Caco-2 (cell line): Measurements from ENCODE around the gene MROH9. TPM values are rescaled to one million over a fixed set of nuclear protein-coding genes. Genes with fewer than 3 reads are reported as not detected.

Experiments
- BruUV-seq: library from RNA; stranded (reverse); fragments of 400-500 nt; replicated peaks from 2 replicates; lab custom pipeline; 2021; lab: Mats Ljungman, UMichigan
- CTCF ChIA-PET: fragments of 300-600 bp; sonication (Branson Sonifier 250); formaldehyde crosslinking; loops from one replicate; lab custom pipeline; 2022; ENCODE audit warnings: antibody characterized with exemption; lab: Charles Lee
- POLR2A ChIA-PET: fragments of 300-600 bp; sonication (Branson Sonifier 250); formaldehyde crosslinking; loops from one replicate; lab custom pipeline; 2022; ENCODE audit warnings: antibody characterized with exemption; lab: Charles Lee
- DNase-seq, 2 experiments: peaks; one replicate each; pipeline versions ENCODE4 v3.0.0 to v3.0.0-alpha.2; 2020 to 2022
- H3K27me3 ChIP-seq: replicated peaks from 2 replicates; pipeline ENCODE4 v1.6.0; 2011; ENCODE audit warnings: low read length; ENCODE audit not compliant: control insufficient read depth, insufficient read depth
- H3K36me3 ChIP-seq: 2 replicates; pipeline ENCODE4 v1.5.1; 2011; ENCODE audit warnings: low read length; ENCODE audit not compliant: control insufficient read depth, insufficient read depth
- H3K4me1 ChIP-seq: fragments of 250-450 bp; sonication (Bioruptor Pico); 2 replicates; pipeline ENCODE4 v1.5.1; 2020; ENCODE audit warnings: mild to moderate bottlenecking
- H3K4me3 ChIP-seq: 2 replicates; pipeline ENCODE4 v1.5.1; 2011; ENCODE audit warnings: low read depth, mild to moderate bottlenecking, control low read depth, low read length
- H3K9me3 ChIP-seq: fragments of 250-450 bp; sonication (Bioruptor Pico); 2 replicates; pipeline ENCODE4 v1.5.1; 2020; ENCODE audit warnings: mild to moderate bottlenecking, moderate library complexity
- H3K27ac Mint-ChIP-seq: one replicate; pipeline ENCODE4 v1.8.0; 2022; ENCODE audit warnings: mixed read lengths; ENCODE audit not compliant: unreplicated experiment
- H3K27me3 Mint-ChIP-seq: one replicate; pipeline ENCODE4 v1.8.0; 2022; ENCODE audit warnings: mixed read lengths; ENCODE audit not compliant: insufficient read depth, unreplicated experiment
- H3K36me3 Mint-ChIP-seq: one replicate; pipeline ENCODE4 v1.8.0; 2022; ENCODE audit warnings: mild to moderate bottlenecking, mixed read lengths; ENCODE audit not compliant: insufficient read depth, unreplicated experiment
- H3K4me1 Mint-ChIP-seq: one replicate; pipeline ENCODE4 v1.8.0; 2022; ENCODE audit warnings: low read depth, mixed read lengths; ENCODE audit not compliant: unreplicated experiment
- H3K4me3 Mint-ChIP-seq: one replicate; pipeline ENCODE4 v1.8.0; 2022; ENCODE audit warnings: mild to moderate bottlenecking, moderate library complexity, mixed read lengths; ENCODE audit not compliant: unreplicated experiment
- H3K9me3 Mint-ChIP-seq: one replicate; pipeline ENCODE4 v1.8.0; 2022; ENCODE audit warnings: mixed read lengths; ENCODE audit not compliant: unreplicated experiment
- CTCF ChIP-seq, 2 experiments: fragments of 200-600 bp in 1 of 2; IDR thresholded peaks; 1 replicate in 1 of 2; 2 replicates in 1 of 2; pipeline versions ENCODE4 v1.5.1 to v1.8.0; 2011 to 2022; ENCODE audit warnings: antibody characterized with exemption in 1 of 2, control low read depth in 1 of 2, inconsistent platforms in 1 of 2, low read depth in 1 of 2, low read length in 1 of 2, mild to moderate bottlenecking in 1 of 2, moderate library complexity in 1 of 2; ENCODE audit not compliant: insufficient read depth in 1 of 2, severe bottlenecking in 1 of 2, unreplicated experiment in 1 of 2
- intact Hi-C: fragments of 100-400 bp; cut with micrococcal nuclease; formaldehyde crosslinking; loops from one replicate; pipeline ENCODE4 v1.10.0; 2022; ENCODE audit not compliant: unreplicated experiment
- total RNA-seq: library from RNA; stranded (reverse); gene quantifications from 2 replicates; pipeline ENCODE4 v1.2.3, GENCODE V29; 2022

MROH9 gene
- total RNA-seq, 1 experiment from 2014 or later: not detected

- Histone ChIP-seq H3K36me3 (no peaks in the 10 kb centered on the region), H3K27me3 (no peaks in the 10 kb centered on the region), H3K4me1 (peaks cover 11% of the 10 kb centered on the region), H3K4me3 (no peak overlapping the region), H3K9me3 (no peaks in the 10 kb centered on the region)
- ChIA-PET CTCF (no interaction called here), POLR2A (no interaction called here)
- no peak for DNase-seq
- Mint-ChIP-seq H3K9me3 (no peaks in the 10 kb centered on the region), H3K27ac (no peak overlapping the region), H3K36me3 (no peaks in the 10 kb centered on the region), H3K27me3 (peaks cover 3% of the 10 kb centered on the region), H3K4me1 (no peaks in the 10 kb centered on the region), H3K4me3 (no peak overlapping the region)
- intact Hi-C loops: no loop called here
- no peak for TF ChIP-seq CTCF (IDR thresholded peaks at IDR 0.05; ENCODE audit: insufficient read depth in 1 of 2, low read depth in 1 of 2, low read length in 1 of 2, severe bottlenecking in 1 of 2, unreplicated experiment in 1 of 2)
- BruUV-seq: no TSS peak
Measured at GRCh38 chr1:170887726-170888125, 47.6 kb upstream of the MROH9 start.

DNA sequence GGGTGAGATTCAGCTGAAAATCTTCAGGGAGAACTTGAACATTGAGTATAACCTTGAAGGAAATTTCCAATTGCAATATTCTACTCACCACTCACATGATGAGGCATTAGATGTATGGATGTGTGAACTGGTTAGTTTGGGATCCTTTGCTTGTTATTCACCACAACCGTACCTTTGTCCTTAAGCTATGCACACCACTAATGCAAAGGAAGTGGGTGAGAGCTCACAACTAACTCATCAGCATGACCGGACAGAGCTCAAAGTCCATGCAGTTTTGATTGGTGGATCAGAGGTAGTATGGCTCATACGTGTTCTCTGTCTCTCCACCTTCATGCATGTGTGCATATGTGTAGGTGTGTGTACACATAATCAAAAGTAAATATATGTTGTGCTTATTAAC lies 43.5 kb upstream of the MROH9 start:
- no peaks in the 10 kb centered on the region for H3K36me3 ChIP-seq
- H3K27me3 ChIP-seq: no peaks in the 10 kb centered on the region

GRCh38 chr1:170893655-170894297 lies 41.6 kb upstream of the MROH9 start:
- H3K27me3 ChIP-seq: no peaks in the 10 kb centered on the region
- no peaks in the 10 kb centered on the region for H3K36me3 ChIP-seq
- ChIA-PET CTCF (no interaction called here), POLR2A (no interaction called here)
- H3K36me3 Mint-ChIP-seq: no peaks in the 10 kb centered on the region
- no peaks in the 10 kb centered on the region for H3K9me3 ChIP-seq
- no peaks in the 10 kb centered on the region for H3K4me1 ChIP-seq
- H3K4me3 Mint-ChIP-seq: no peak overlapping the region
- no peak overlapping the region for H3K27ac Mint-ChIP-seq
- H3K4me3 ChIP-seq: no peak overlapping the region
- peaks cover 3% of the 10 kb centered on the region for H3K27me3 Mint-ChIP-seq
- no TSS peak for BruUV-seq
- no peaks in the 10 kb centered on the region for H3K9me3 Mint-ChIP-seq
- no peak for DNase-seq
- no peak for TF ChIP-seq CTCF (IDR thresholded peaks at IDR 0.05; ENCODE audit: insufficient read depth in 1 of 2, low read depth in 1 of 2, low read length in 1 of 2, severe bottlenecking in 1 of 2, unreplicated experiment in 1 of 2)
- intact Hi-C loops: no loop called here
- H3K4me1 Mint-ChIP-seq: no peaks in the 10 kb centered on the region

More for the DNA sequence above, 43.5 kb upstream of the MROH9 start:
- no peak for DNase-seq
- Mint-ChIP-seq H3K27me3 (peaks cover 3% of the 10 kb centered on the region), H3K4me1 (no peaks in the 10 kb centered on the region), H3K9me3 (no peaks in the 10 kb centered on the region), H3K27ac (no peak overlapping the region), H3K36me3 (no peaks in the 10 kb centered on the region), H3K4me3 (no peak overlapping the region)
- no peak for TF ChIP-seq CTCF (IDR thresholded peaks at IDR 0.05; ENCODE audit: insufficient read depth in 1 of 2, low read depth in 1 of 2, low read length in 1 of 2, severe bottlenecking in 1 of 2, unreplicated experiment in 1 of 2)
- no peaks in the 10 kb centered on the region; the same call in 1 of the 2 replicates for H3K4me1 ChIP-seq
- ChIA-PET CTCF (interaction anchor here (0.6 kb wide), 1 partner anchor 1417 kb away, joined by 4 read pairs; no protein-coding TSS in a partner anchor), POLR2A (no interaction called here)
- intact Hi-C loops: no loop called here
- H3K9me3 ChIP-seq: no peaks in the 10 kb centered on the region
- BruUV-seq: no TSS peak
- H3K4me3 ChIP-seq: no peak overlapping the region
